ENCODE data around the gene NRTN. TPM values are rescaled to one million over a fixed set of nuclear protein-coding genes. Genes with fewer than 3 reads are reported as not detected.
"Not testable (repeated sequence)": the region's sequence is repeated elsewhere in the genome, so short reads cannot be mapped to it uniquely, and the experiment has no call there.

The NRTN gene
- total and polyA plus RNA-seq, 2 donors (not counting 1 experiment from before 2014, with no cell fraction given) = 0.27 TPM; not detected in 1

DNA sequence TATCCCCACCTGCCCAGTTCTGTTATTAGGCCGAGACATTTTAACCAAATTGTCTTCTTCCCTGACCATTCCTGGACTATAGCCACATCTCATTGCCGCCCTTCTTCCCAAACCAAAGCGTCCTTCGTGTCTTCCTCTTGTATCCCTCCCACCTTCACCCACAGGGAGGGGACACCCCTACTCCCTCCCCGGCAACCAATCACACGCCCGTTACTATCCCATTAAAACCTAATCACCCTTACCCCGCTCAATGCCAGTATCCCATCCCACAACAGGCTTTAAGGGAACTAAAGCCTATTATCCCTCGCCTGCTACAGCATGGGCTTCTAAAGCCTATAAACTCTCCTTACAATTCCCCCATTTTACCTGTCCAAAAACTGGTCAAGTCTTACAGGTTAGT lies 50.3 kb downstream of the NRTN start:
- H3K9me3 Mint-ChIP-seq (ENCODE audit: insufficient read depth); H3K27ac ChIP-seq (ENCODE audit: low read length in 2 of 2); H3K27me3 Mint-ChIP-seq; H3K27ac Mint-ChIP-seq; H3K27me3 ChIP-seq (replicated peaks in 1 of 4; ENCODE audit: control extremely low read depth in 1 of 4, control insufficient read depth in 3 of 4, insufficient read depth in 4 of 4, low read length in 3 of 4); H2AFZ ChIP-seq (ENCODE audit: insufficient read depth, low read depth, low read length, poor library complexity, severe bottlenecking); H3K4me3 ChIP-seq (ENCODE audit: control extremely low read depth in 1 of 5, extremely low read depth in 1 of 5, insufficient read depth in 1 of 5, low read depth in 2 of 5, low read length in 4 of 5); H3K4me2 ChIP-seq (replicated peaks; ENCODE audit: low read depth, low read length, poor library complexity, severe bottlenecking); ATAC-seq (ENCODE audit: low read depth); H3K79me2 ChIP-seq (ENCODE audit: control insufficient read depth, insufficient read depth, low read length); H3K4me1 Mint-ChIP-seq; CTCF ChIA-PET; H3K9ac ChIP-seq (ENCODE audit: low read length); H3K4me1 ChIP-seq (ENCODE audit: control insufficient read depth in 2 of 2, insufficient read depth in 2 of 2, low read length in 2 of 2); H3K4me3 Mint-ChIP-seq; DNase-seq; H3K36me3 ChIP-seq (replicated peaks in 1 of 2; ENCODE audit: control extremely low read depth in 1 of 2, control insufficient read depth in 1 of 2, extremely low read depth in 1 of 2, insufficient read depth in 2 of 2, low read length in 1 of 2); intact Hi-C loops (cut with micrococcal nuclease); H4K20me1 ChIP-seq (ENCODE audit: control insufficient read depth, insufficient read depth, low read length, poor library complexity, severe bottlenecking); POLR2A ChIA-PET: not testable (repeated sequence)
- H3K9me3 ChIP-seq (ENCODE audit: control extremely low read depth in 1 of 3, control insufficient read depth in 2 of 3, insufficient read depth in 1 of 3, low read length in 2 of 3) = peaks cover 0 to 11% (median 0%) of the 10 kb centered on the region in 3 donors
- 84% methylated on average over 9 of the region's 9 CpGs for WGBS (ENCODE audit: insufficient coverage)

DNA sequence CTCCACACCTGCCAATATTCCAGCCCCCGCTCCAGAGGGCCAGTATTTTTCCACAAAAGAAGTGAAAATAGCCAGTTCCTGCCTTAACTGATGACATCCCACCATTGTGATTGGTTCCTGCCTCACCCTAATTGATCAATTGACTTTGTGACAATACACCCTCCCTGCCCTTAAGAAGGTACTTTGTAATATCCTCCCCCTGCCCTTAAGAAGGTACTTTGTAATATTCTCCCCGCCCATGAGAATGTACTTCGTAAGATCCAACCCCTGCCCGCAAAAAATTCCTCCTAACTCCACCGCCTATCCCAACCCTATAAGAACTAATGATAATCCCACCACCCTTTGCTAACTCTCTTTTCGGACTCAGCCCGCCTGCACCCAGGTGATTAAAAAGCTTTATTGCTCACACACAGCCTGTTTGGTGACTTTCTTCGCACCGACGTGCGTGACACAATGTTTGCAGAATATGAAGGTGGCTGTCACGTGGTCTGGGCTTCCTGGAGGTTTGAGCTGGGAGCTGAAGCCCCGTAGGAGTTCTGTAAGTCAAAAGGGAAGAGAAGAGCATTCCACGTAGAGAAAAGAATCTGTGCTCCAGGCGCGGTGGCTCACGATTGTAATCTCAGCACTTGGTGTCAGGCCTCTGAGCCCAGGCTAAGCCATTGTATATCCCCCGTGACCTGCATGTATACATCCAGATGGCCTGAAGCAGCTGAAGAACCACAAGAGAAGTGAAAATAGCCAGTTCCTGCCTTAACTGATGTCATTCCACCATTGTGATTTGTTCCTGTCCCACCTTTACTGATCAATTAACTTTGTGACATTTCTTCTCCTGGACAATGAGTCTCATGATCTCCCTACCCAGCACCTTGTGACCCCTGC lies 52.6 kb downstream of the NRTN start:
- H3K9me3 Mint-ChIP-seq (ENCODE audit: insufficient read depth) = no peaks in the 10 kb centered on the region
- H2AFZ ChIP-seq (ENCODE audit: insufficient read depth, low read depth, low read length, poor library complexity, severe bottlenecking) = no peak overlapping the region
- no peaks in the 10 kb centered on the region for H3K79me2 ChIP-seq (ENCODE audit: control insufficient read depth, insufficient read depth, low read length)
- H3K9ac ChIP-seq (ENCODE audit: low read length) = no peak overlapping the region
- H3K27ac ChIP-seq (ENCODE audit: low read length in 2 of 2) = no peak overlapping the region
- H3K9me3 ChIP-seq (ENCODE audit: control extremely low read depth in 1 of 3, control insufficient read depth in 2 of 3, insufficient read depth in 1 of 3, low read length in 2 of 3) = peaks cover 0 to 11% (median 0%) of the 10 kb centered on the region in 3 donors
- ATAC-seq (ENCODE audit: low read depth) (no peak), DNase-seq (no peak)
- intact Hi-C loops (cut with micrococcal nuclease) = no loop called here
- no peaks in the 10 kb centered on the region for H4K20me1 ChIP-seq (ENCODE audit: control insufficient read depth, insufficient read depth, low read length, poor library complexity, severe bottlenecking)
- no peaks in the 10 kb centered on the region for H3K4me1 Mint-ChIP-seq
- H3K27me3 ChIP-seq (replicated peaks in 1 of 4; ENCODE audit: control extremely low read depth in 1 of 4, control insufficient read depth in 3 of 4, insufficient read depth in 4 of 4, low read length in 3 of 4) = no peaks in the 10 kb centered on the region
- no peaks in the 10 kb centered on the region for H3K4me1 ChIP-seq (ENCODE audit: control insufficient read depth in 2 of 2, insufficient read depth in 2 of 2, low read length in 2 of 2)
- no peak overlapping the region for H3K4me3 ChIP-seq (ENCODE audit: control extremely low read depth in 1 of 5, extremely low read depth in 1 of 5, insufficient read depth in 1 of 5, low read depth in 2 of 5, low read length in 4 of 5)
- H3K4me2 ChIP-seq (replicated peaks; ENCODE audit: low read depth, low read length, poor library complexity, severe bottlenecking) = no peak overlapping the region
- ChIA-PET CTCF (no interaction called here), POLR2A (no interaction called here)
- 92% methylated on average over 16 of the region's 18 CpGs for WGBS (ENCODE audit: insufficient coverage)
- TF ChIP-seq, protein P1, sequence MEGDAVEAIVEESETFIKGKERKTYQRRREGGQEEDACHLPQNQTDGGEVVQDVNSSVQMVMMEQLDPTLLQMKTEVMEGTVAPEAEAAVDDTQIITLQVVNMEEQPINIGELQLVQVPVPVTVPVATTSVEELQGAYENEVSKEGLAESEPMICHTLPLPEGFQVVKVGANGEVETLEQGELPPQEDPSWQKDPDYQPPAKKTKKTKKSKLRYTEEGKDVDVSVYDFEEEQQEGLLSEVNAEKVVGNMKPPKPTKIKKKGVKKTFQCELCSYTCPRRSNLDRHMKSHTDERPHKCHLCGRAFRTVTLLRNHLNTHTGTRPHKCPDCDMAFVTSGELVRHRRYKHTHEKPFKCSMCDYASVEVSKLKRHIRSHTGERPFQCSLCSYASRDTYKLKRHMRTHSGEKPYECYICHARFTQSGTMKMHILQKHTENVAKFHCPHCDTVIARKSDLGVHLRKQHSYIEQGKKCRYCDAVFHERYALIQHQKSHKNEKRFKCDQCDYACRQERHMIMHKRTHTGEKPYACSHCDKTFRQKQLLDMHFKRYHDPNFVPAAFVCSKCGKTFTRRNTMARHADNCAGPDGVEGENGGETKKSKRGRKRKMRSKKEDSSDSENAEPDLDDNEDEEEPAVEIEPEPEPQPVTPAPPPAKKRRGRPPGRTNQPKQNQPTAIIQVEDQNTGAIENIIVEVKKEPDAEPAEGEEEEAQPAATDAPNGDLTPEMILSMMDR (IDR thresholded peaks at IDR 0.05) = no peak
- TF ChIP-seq EZH2 (IDR thresholded peaks at IDR 0.05; ENCODE audit: borderline replicate concordance, insufficient read depth, low read depth, low read length, poor library complexity, severe bottlenecking) = no peak
- H3K4me3 Mint-ChIP-seq = no peak overlapping the region
- H3K36me3 ChIP-seq (replicated peaks in 1 of 2; ENCODE audit: control extremely low read depth in 1 of 2, control insufficient read depth in 1 of 2, extremely low read depth in 1 of 2, insufficient read depth in 2 of 2, low read length in 1 of 2) = no peaks in the 10 kb centered on the region
- H3K27ac Mint-ChIP-seq = no peak overlapping the region
- peaks cover 12% of the 10 kb centered on the region for H3K27me3 Mint-ChIP-seq

Data from B cell (primary cell).